NCI-H524 (cell line): ENCODE results near the gene C1orf116.

Experiments used
- DNase-seq, 2 experiments: peaks; one replicate each; lab custom pipeline; 2025; lab: John Stamatoyannopoulos, UW

The C1orf116 gene

GRCh38 chr1:207032528-207033017 lies at the start of gene C1orf116:
Gene C1orf116, minus strand, starts transcription at chr1:207032756. Its CDS starts 5,158 bp downstream, at chr1:207027598.
- peak in 1 of 2 experiments; percentile 22 for DNase-seq

DNA sequence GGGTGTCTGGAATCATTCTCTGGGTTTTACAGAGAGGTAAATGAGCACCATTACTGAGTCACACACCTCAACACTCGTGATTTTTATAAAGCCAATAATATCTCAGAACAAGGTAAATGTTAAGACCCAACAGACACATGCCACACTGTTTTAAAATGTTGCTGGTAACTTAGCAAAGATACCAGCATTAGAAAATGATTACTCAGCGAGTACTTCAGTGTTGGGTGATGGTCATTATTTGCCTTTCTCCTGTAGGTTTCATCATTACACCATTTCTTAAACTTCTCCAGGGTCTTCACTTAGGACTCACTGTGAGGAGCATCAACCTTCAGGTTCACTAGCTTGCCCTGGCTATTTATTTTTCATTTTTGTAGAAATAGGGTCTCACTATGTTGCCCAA lies 49.2 kb upstream of the C1orf116 start:
- no peak for DNase-seq

GRCh38 chr1:207081088-207081487 lies 48.5 kb upstream of the C1orf116 start:
- no peak for DNase-seq

- DNase-seq: no peak
Observed at GRCh38 chr1:207079706-207080241, 47.2 kb upstream of the C1orf116 start.

GRCh38 chr1:207078578-207079132 lies 46.1 kb upstream of the C1orf116 start:
- no peak for DNase-seq

GRCh38 chr1:207077470-207078377 lies 45.2 kb upstream of the C1orf116 start:
- DNase-seq: peak; percentile 11 to 65

DNA sequence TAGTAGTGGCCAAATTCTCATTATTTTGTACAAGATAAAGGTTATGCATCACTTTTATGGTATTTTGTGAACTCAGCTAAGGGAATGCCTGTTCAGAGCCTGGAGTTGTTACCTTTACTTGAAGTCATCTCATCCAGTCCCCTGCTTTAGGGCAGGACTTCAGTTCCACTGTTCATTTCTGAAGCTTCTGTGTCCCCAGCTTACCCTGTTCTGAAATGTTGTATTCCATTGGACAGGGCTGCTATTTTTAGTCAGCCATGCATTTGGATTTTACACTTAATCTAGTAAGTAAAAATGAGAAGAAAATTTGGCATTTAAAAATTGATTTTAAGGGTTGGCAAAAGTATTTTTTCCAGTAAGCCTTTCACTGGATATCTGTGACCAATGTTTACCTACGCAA lies 44.5 kb upstream of the C1orf116 start:
- no peak for DNase-seq

- no peak for DNase-seq
Observed at GRCh38 chr1:207076181-207076955, 43.8 kb upstream of the C1orf116 start.

DNA sequence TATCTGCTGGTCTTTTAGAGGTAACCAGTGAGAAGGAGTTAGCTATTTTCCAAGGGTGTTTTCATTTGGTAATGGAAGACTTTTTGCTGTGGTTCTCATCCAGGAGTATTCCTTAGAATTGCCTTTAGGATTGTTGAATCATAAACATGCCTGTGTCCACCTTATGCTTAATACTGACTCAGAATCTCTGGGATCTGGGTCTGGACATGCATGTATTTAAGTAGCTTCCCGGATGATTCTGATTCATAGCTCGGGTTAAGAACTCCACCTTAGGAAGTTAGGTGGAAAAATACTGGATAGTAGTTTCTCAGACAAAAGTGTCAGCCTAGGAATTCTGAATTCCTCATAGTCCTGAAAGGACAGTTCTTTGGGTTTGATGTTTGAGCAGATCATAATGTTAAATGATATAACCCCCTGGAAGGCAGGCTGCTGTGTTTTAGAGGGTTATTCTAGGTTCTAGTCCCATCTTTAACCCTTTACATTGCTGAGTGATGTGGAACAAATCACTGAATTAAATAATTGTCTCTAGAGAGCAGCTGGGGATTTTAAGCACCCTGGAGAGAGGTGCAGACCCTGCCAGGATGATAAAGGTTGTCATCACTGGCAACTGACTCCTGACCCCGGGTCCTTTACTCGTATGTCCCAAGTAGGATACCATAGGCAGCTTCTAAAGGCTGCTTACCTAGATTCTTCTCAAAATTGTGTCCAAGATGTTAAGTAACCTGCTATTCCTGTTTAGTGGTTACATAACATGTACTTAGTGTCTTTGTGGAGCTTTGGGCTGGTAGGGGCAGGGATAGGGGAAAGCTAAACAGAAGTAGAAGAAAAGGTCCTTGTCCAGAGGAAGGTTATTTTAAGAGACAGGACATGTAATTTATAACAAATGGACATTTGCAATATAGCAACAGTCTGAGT lies 41.6 kb upstream of the C1orf116 start:
- no peak for DNase-seq

DNA sequence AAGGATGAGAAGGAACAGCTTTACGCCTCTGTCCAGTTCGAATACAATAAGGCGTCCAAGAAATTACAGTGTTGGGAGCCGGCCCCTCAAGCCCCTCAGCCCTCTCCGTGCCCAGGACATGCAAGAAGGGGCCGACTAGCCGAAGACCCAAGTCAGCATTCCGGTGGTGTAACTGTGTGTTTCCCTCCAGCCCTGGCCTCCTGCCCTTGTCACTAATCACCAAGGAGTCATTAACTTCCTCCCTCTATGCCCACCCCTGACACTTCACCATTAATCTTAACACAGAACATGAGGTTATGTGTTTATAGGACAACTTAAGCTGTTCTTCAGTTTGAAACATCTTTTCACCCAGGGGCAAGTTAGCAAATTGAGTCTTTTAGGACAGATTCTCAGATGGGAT lies 39.7 kb upstream of the C1orf116 start:
- DNase-seq: no peak

GRCh38 chr1:207071426-207071825 lies 38.9 kb upstream of the C1orf116 start:
- no peak for DNase-seq

DNA sequence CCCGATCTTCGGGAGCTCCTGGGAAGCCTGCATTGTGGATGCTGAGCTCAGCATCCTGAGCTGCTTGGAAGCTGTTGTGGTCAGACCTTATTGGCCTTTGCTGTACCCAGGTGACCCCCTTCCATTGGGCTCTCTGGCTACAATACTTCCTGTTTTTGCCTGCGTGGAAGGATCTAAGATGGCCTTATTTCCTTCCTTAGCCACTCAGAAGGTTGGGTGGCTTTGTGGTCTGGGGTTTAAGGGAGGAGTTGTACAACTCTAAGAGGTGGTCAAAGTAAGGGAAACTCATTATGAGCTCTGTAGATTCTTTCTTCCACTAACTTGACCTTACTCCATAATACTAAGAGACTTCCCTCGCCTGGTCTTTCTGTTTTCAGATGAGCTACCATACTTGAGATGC lies 38.3 kb upstream of the C1orf116 start:
- DNase-seq: no peak

DNA sequence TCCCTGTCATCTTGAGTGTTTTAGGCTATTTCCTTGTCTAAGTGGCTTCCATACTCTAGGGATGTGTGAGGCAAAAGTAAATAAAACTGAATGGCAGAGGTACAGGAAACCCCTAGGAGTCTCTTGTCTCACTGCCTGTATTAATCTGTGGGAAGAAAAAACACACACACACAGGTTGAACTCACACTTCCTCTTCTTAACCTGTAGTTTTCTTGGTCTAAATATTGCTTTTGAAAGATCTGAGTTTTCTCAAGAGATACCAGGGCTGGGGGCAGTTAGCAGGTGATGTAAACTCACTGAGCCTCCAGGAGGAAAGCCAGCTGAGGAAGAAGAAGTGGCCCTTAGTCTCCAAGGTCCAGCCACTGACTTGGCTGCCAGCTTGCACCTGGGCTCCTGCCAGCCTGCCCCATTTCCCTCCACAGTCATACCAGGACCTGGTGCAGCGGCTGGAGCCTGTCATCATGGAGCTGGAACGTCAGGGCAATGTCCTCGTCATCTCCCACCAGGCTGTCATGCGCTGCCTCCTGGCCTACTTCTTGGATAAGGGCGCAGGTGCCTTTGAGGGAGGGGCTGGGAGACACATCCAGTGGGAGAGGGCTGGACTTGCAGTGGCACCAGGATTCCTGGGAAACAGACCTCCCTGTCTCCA lies 37.4 kb upstream of the C1orf116 start:
- no peak for DNase-seq

GRCh38 chr1:207069061-207069460 lies 36.5 kb upstream of the C1orf116 start:
- DNase-seq: no peak

- no peak for DNase-seq
Observed at GRCh38 chr1:207067665-207068064, 35.1 kb upstream of the C1orf116 start.

DNA sequence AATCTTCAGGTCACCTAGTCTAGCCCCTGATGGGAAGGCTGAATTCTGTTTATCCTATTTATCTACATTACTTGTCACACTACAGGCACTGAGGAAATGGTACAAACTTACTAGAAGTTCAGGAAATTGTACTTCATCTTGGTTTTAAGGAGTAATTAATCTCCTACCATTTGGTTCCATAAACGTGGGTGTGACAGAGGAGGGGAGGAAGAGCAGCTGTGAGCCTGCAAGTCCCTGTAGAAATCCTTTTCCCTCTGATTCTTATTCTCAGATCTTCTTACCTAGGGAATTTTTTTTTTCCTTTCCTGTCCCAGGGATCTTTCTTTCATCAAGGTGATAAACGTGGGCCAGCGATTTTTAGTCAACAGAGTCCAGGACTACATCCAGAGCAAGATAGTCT lies 34.6 kb upstream of the C1orf116 start:
- no peak for DNase-seq

- no peak for DNase-seq
Observed at GRCh38 chr1:207064561-207064960, 32.0 kb upstream of the C1orf116 start.

DNA sequence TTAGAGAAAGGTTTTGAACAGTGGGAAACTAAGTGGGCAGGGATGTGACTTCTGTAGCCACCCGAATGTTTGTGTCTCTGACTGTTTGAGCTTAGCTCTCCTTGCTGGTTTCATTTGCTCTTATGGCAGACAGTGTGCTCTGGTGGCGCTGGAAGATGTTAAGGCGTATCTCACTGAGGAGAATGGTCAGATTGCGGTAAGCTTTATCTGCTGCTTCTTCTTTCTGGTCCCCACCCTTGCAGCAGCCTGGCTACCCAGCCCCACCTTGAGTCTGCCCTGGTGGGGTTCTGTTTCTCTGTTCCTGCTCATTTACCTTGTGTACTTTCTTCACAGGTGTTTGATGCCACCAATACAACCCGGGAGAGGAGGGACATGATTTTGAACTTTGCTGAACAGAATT lies 30.5 kb upstream of the C1orf116 start:
- no peak for DNase-seq

DNA sequence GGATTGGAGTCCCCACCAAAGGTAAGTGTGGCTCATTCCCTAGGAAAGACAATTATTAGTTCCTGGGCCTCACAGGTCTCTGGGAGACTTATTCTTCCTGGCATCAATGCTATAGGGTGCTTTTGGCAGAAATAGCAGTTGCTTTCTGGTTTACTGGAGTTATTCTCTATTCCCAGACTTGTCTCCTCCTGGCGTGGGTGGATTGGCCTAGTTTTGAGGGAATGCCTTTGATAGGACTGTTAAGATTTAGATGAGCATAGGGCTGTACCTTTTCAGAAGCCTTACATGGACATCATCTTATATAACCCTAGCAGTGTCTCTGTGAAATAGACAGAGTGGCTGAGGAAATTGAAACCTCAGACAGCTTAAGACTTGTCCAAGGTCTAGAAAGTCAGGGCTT lies 29.5 kb upstream of the C1orf116 start:
- DNase-seq: no peak

DNA sequence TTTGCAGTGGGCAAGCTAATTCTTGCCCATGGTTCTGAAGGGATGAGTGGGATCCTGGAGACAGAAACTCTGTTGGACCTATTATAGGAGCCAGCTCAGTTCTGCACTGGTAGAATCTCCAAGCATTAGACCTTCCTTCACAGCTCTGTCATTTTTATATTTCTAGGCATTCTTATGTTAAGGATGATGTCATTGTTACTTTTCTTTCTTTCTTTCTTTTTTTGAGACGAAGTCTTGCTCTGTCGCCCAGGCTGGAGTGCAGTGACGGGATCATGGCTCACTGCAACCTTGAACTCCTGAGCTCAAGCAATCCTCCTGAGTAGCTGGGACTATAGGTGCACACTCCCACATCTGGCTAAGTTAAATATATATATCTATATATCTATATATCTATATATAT lies 28.0 kb upstream of the C1orf116 start:
- DNase-seq: no peak

DNA sequence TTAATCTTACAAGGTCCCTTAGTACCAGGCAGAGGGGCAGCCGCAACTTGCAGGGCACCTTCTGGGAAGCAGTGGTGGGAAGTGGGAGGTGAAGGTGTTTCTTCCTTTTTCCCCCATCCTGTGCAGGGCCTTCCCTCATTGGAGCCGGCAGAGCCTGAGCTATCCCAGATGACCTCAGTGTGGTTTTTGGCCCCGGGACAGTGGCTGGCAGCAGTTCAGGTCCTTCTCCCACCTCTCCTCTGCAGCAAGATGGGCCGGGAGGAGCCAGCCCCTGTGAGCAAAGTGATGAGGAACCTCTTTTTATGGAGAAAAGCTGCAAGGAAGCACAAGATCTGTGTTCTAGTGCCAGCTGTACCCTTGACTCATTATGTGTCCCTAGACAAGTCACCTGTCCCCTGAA lies 27.3 kb upstream of the C1orf116 start:
- no peak for DNase-seq
